Measurements from ENCODE around the gene SF1.

The SF1 gene

DNA sequence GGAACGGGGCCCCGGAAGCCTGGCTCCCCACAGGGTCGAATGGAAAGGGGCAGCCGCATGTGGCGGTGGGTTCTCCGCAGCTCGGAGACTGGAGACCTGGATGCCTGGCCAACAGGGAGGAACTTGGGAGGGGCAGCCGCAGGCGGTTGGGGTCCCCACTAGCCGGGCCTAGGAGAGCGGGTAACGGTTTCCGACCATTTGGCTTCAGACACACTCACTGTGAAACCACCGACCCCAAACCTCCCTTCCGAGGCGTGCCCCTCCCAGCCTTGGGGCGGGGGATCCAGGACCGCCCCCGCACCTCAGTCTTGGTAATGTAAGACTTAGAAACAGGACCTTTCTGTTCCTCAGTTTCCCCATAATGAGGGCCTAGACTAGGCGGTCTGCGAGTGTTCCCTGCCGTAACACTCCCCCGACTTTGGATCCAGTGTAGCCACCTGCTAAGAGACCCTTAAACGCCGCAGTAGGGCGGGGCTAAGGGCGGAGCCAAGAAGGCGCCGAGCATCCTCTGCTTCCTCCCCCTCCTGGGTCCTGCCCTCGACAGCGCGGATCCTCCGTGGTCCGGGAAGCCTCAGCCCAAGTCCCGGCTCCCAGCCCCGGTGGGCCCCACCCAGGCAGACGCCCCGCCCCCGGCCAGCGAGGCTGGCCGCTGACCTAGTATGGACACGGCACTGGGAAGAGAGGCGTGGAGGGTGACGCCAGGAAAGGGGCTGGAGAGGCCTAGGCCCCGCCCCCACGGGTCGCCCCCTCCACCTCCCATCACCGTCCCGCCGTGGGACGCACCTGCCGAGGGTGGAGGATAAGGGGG is 32.6 kb downstream of the SF1 start:
- DNase-seq: peak; percentile 41 to 76

DNA sequence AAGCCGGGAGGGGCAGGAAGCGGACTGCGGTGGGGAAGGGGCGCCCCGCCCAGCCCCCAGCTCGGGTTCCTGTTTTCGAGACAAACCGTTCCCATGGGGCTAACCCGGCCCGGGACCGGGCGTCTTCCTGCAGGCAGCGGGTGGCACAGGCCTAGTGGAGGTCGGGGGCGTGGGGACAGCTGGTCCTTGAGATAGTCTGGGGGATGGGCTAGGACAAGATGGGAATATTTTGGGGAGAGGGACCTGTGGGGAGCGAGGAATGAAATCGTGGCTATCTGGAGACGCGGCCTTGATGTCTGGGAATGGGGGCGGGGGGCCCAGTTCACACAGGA is 33.2 kb downstream of the SF1 start:
- DNase-seq: peak; percentile 44 to 72

DNA sequence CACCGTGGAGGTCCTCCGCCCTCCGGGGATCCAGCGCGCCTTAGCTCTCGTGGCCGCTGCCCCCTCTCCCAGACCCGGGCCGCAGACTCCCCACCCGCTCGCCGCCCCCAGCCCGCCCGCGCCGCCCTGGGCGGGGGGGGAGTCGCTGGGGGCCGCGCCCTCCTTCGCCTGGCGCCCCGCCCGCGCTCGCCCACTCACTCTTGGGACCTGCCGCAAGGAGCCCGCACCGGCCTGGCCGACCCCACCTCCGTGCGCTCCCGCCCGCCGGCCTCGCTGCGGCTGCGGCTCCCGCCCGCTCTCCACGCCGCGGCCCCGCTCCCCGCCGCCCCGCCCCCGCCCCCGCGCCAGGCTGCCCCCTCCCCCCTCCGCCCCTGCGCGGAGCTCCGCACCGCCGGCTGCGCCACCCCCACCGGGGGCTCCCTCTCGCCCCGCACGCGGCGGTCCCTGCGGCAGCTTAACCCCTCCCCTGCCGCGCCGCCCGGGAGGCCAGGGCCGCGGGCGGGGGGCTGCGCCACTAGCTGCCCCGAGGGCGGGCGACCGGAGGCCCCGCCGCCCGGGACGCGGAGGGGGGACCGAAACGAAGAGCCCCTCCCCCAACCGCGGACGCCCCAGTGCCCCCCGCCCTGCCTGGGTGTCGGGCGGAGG is 33.7 kb downstream of the SF1 start:
- no peak for DNase-seq

DNA sequence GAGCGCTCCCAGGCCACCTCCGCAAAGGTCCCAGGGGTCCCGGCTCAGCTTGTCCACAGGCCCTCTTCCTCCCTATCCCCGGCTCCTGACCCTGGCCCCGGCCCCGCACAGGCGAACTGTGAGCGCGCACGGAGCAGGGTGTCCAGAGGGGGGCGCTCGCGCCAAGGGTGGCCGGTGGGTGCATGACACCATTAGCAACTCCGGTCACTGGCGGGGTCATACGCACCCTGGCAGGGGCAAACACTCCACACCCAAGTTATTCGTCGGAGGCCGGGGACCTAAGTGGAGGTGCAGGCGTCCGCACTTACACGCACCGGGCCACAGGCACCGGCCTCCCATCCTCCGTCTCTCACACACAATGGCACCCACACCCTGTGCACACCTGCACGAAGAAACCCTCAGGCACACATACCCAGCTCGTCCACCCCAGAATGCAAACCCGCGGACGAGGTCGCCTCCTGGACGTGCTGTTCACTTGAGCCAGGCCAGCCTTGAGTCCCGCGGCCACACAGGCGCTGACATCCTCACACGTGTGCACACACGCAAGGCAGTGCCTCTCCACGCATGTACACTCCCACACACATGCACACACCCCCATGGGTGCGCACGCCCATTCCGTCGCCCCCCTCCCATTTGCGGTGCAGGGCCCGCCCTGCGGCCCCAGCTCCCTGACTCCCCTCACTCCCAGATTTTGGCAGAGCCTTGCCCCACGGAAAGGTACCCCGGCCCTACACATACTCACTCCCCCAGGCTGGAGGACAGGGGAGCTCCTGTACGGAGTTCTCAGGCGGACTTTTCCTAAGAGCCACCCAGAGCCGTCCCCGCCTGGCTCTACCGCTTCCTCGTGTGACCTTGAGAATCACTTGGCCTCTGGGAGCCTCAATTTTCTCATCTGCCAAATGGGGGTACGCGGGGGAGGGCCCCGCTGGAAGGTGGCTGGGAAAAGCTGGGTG is 34.5 kb downstream of the SF1 start, which contains the start of gene RASGRP2:
RASGRP2 (minus strand) TSS at position 552 of the 953 bp plus-strand sequence. CDS start 1,276 bp downstream, outside the sequence.
- DNase-seq: peak; percentile 55 to 74

DNA sequence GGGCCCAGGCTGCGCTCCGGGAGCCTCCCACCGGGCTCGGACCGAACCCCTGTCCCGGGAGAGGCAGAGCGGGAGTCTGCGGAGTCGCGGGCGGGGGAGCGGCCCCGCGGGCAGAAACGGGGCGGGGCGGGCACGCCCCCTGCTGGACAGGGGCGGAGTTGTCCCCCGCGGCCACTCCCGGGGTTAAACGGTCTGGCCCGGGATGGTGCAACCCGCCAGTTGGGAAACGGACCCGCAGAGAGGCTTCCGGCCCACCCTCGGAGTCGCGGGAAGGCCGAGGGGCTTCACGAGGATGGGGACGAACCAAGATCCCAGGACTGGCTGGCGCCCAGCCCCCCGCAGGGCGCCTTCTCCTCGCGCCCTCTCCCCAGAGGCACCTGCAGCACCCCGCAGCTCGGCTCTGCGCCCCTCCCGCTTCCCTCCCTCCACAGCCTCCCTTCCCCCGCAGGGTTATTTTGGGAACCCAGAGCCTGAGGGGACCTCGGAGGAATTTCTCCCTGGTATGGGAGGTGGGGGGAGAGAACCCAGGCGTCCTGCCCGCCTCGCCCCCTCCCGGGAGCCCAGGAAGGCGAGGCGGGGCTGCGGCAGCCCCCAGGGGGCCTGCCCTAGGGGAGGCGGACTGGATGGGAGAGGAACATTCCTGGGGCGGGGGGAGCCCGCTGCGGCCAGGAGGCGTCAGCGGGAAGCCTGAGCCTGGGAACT is 35.3 kb downstream of the SF1 start:
- DNase-seq: peak; percentile 66 to 85

DNA sequence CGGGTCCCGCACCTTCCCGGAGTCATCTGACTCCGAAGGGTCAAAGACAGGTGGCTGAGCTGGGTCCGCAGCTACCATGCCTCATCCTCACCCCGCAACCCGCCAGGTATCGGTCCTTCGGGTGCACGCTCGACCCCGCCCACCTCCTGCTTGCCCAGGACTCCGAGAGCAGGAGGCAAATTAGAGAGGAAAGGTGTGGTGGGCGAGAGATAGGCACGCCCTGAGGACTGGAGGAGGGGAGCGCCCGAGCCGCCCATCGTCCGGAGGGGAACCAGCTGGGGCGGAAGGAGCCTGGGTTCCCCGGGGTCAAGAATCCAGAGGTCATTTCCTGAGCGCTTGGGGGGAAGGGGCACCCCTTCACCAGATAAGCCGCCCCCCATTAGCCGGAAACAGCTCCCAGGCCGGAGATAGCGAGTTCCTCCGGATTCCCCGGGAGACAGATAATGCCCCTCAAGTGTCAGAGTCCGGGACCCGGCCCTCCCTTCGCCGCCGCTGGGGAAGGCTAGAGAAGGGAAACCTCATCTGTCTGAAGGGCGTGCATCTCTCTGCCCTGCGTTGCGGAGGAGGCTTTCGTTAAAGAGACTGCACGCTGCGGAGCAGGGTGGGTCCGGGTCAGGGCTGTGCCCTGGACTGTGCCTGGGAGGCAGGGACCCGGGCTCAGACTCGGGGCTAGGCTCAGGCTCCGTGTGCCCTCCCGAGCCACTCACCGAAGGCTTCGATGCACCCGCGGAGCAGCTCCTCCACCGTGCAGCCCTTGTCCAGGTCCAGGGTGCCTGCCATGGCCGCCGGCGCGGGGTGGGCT is 36.1 kb downstream of the SF1 start:
- DNase-seq: peak; percentile 20 to 24

DNA sequence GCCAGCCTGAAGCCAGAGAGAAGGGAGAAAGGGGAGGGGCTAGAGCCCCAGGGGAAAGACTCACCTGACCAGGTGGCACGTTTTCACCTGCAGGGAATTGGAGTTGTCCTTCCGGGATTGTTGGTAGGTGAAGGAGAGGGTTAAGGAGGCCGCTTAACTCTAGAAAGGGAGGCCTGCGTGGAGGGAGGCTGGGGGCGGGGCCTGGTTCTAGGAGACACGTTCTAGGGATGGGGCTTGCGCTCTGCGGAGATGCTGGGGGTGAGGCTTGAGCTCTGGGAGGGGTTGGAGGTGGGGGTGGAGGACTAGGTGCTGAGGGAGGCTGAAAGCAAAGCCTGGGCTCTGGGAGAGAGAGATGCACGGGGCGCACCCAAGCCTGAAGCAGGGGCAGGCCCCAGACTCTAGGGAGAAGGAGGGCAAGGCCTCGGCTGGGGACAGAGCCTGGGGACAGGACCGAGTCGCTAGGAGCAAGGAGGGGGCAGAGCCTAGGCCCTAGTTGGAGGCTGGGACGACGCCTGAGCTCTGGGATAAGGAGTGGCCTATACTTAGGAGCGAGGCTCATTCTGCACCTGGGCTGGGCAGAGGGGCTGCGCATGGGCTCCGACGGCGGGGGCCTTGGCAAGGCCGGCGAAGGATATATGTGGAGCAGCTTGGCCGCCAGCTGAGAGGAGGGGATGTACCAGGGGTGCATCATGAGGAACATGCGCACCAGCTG is 36.8 kb downstream of the SF1 start:
- no peak for DNase-seq

DNA sequence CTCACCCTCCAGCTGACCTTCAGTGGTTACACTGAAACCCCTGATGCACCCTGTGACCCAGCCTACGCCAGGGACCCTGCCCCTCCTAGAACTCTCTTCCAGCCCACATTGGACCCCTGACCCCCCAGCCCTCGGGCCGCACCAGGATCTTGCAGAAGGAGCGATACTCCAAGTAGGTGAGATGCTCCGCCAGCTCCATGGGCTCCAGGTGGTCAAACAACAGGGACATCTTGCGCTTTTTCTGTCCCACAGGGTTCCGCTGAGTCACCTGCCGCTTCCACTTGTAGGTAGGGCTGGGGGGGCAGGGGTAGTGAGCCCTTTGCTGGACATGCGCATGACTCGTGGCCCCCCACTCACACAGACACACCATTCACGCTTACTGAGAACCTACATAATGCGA is 38.5 kb downstream of the SF1 start:
- DNase-seq: no peak

DNA sequence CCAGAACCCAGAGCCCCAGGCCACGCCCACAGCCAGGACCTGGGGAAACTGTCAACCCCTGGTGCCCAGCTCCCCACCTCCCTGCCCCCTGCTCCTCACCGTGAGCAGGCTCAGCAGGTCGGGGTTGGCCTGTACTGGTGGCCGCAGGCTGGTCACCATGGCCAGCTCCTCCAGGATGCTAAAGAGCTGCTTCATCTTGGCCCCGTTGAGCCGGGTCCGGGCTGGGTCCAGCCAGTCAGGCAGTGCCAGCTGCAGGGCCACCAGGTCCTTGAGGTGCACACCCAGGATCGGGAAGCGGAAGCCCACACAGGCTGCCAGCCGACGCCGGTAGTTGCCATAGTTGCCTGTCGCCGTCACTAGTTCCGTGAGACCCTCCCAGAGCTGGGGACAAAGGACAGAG is 41.7 kb downstream of the SF1 start:
- DNase-seq: no peak

DNA sequence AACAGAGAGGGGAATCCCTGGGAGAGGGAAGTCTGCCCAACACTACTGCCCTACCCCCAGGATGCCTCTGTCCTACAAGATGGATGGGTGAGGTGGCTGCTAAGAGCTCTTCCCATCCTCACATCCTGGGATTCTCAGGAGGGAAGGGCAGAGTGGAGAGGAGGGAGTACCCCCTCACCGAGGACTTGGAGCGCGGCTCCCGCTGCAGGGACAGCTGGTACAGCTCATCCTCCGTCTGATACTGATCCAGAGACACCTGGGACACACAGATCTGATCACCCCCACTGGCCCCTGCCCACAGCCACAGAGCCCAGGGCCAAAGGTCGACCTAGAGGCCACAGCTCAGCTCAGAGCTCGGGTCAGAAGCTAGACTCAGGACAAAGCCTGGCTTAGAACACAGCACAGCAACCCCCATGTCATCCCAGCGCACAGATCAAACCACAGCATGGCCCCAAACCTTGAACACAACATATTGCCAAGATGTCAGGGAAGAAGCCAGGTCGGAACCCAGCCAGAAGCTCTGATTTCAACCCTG is 42.5 kb downstream of the SF1 start:
- DNase-seq: no peak

DNA sequence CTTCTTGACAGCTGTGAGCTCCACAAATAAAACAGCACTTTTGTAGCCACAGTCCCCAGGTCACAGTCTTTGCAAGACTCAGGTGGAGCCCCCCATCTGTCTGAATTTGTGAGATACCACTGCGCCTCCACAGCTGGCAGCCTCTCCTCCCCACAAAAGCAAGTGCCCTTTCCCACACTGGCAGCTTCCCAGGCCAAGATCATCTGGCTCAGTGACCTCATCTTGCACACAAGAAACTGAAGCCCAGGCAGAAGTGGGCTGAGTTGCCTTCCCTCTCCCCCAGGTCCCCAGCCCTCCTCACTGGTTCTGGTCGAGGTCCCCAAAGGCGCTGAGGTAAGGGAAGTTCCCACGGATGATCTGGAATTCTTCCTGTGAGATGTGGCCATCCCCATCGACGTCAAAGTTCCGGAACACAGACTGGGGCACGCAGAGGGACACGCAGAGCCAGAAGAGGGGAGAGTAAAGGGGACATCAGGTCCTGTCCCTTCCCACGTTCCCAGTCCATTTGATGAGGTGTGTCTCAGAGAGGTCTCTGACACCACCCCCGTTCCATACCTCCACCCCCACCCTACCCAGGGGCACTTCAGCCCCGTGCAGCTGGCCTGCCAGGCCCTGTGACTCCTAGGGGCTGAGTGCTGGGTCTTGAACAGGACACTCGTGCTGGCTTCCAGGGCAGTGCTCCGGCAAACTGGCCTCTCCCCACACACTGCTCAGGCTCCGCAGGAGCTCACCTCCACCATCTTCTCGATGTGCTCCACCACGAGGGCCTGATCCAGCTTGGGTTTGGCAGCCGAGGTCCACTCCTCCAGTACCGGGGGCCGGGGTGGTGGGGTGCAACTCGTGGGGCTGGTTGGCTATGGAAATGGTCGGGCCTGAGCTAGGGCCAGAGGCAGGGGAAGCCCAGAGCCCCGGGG is 43.3 kb downstream of the SF1 start:
- DNase-seq: peak in 1 of 2 donors; percentile 11

DNA sequence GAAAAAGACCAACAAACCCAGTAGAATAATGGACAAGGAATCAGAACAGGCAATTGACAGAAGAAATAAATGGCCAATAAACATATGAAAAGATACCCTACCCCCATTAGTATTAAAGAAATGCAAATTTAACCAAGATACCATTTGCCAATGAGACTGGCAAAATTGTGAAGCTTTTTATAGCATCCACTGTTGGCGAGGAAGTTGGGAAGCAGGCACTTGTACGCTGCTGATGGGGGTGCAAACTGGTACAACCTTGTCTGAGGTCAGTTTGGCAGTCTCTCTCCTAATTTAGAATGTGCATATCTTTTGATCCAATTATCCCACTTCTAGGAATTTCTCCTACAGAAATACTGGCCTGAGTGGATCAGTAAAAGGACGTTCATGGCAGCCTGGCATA is 46.7 kb downstream of the SF1 start:
- no peak for DNase-seq

DNA sequence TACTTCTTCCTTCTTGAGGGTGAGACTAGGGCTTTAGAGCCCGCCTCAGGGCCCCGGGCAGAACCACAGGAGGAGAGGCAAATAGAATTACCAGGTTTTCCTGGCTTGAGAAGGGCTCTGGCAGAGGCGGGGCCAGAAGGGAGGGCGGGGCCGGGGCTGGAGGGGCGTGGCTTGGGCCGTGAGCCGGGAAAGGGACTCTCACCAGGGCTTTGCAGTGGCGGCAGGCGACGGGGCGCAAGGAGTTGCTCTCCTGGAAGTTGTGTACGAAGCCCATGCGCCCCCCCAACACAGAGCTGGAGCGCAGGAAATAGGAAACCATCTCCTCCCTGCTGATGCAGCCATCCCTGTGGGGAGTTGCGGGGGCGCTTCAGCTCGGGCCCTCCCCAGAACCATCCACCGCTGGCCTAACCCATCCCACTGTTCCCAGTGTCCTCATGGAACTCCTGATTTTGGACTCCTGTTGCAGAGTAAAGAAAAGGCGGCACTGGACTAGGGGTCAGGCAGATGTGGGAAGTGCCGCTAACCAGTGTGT is 48.4 kb downstream of the SF1 start:
- DNase-seq: no peak

DNA sequence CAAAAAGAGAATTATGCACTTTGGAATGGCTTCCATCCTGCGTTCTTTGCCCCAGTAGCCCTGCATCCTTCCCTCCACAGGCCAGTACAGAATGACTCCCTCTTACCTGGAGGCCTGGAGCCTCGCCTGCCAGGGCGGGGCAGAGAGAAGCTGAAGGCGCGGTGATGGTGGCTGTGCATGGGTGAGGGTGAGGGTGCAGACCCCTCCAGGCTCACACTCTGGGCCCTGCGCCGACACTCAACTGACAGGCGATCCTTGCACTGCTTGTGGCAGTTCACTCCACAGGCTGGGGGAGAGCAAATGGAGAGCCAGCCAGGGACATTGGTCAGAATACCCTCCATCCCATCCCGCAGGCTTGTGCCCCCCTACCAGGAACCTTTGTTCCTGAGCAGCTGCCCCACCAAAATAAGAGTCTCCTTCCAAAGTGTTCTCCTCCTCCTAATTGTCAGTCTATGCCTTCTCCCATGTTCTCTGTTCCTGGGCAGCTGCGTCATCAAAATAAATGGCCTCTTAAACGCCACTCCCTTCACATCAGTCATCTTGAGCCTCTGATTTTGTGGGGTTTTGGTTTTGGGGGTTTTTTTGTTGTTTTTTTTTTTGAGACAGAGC is 49.5 kb downstream of the SF1 start:
- no peak for DNase-seq

DNA sequence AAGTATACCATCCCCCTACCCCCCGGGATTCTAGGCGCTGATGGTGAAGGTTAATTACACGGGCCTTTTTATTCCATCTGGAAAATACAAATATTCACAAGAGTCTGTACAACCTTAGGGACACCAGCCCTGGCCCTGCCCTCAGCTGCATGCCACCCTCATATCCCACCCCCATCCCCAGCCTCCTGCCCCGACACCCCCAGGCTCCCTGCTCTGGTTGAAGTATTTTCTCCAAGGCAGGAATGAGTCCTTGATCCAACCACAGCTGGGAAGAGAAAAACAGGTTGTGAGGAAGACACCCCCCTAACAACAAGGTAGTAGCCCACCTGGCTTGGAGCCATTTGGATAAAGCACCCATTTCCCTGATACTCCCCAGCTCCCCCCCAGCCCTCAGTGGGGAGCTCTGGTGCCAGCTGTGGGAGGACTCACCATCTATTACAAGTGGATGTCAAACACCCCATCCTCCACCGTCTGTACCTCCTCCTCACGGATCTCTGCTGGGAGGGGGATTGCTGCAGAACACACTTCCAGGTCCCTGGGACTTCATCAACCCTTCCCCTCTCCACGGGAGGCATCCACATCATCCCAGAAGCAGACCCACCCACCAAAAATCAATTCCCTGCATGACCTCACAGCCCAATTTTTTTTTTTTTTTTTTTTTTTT is 51.3 kb downstream of the SF1 start:
- no peak for DNase-seq

DNA sequence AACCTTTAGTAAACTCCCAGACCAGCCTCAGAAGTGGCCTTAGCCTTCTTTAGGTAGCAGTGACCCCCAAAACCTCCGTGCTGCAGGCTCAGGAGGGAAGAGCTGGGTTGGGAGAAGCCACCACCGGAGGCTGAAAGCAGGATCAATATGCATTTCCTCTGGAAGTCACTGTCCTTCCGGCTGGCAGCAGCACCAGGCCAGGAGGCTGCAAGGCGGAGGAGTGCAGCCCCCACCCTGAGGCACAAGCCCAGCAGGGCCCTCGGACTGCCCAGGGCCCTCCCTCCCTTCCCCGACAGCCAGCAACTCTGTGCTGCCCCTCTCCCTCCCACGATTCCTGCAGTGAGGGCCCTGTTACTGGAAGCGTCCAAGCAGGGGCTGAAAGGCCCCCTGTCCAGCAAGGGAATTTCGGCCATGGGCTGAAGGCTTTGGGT is 52.1 kb downstream of the SF1 start:
- DNase-seq: no peak

DNA sequence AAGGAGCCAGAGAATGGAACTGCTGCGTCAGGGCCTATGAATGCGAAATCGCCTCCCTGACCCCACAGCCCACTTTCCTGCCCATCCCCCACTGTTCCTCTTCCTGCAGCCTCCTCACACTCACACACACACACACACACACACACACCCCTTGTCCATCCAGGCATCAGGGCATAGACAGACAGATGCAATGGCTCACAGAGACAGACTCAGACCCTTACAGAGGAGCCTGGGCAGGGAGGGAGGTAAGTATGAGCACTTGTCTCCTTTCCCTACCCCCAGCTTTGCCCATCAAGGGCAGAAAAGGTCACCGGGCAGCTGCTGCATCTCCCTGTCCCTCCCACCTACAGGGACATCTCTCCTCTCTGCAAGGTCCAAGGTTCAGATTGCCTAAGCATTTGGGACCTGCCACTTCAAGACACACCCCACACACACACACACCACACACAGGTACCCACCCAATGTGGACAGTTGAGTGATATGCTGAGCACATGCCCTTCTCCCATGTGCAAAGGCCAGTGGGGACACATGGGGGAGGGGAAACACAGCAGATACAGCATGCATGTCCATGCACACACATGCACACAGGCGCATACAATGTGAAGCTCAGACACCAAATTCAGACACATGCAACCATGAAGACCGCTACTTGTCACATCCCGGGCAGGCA is 53.3 kb downstream of the SF1 start:
- peak in 1 of 2 donors; percentile 6 for DNase-seq

Measured in inflammatory macrophage (primary cell).